ENCODE results near the gene PHACTR1.
A peak's percentile ranks its signal among the peaks of the same experiment; 100 is the strongest.

PHACTR1 gene

DNA sequence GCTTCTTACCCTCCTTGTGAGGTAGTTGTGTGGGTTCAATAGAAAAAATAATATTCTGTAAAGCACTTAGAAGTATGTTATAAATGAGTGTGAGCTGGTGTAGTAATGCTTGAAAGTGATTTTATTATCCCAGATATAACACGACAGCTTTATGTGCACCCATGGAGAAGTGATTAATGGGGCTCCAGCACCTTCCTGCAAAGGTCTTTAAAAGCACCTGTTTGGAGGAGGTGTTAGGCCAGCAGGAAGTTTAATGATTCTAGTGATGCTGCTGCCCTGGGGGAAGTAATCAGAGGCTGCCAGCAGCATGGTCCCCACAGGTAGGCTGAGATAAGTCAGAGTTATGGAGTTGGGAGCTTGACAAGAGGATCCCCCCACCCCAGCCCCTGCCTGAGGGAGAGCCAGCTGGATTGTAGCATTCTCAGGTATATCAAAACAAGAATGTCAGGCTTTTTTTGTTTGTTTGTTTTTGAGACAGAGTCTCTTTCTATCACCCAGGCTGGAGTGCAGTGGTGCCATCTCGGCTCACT is 166.3 kb downstream of the PHACTR1 start:
- Histone ChIP-seq H3K27ac (ENCODE audit: low read length) (no peak overlapping the region), H4K20me1 (ENCODE audit: insufficient read depth, low read length) (no peaks in the 10 kb centered on the region), H3K4me1 (ENCODE audit: low read length) (no peaks in the 10 kb centered on the region), H3K4me2 (ENCODE audit: low read length) (no peak overlapping the region), H3K4me3 (ENCODE audit: low read length) (no peak overlapping the region), H3K9ac (ENCODE audit: low read length) (no peak overlapping the region), H3K27me3 (ENCODE audit: low read depth, low read length) (0 out of 2 replicates have a peak, but pooled peaks cover 3% of the 10 kb centered on the region), H3K79me2 (ENCODE audit: low read length) (no peaks in the 10 kb centered on the region), H2AFZ (ENCODE audit: low read depth, low read length) (no peak overlapping the region), H3K9me3 (ENCODE audit: insufficient read depth, low read length) (no peaks in the 10 kb centered on the region), H3K36me3 (replicated peaks; ENCODE audit: low read depth, low read length) (no peaks in the 10 kb centered on the region)
- no peak for TF ChIP-seq EZH2phosphoT487 (IDR thresholded peaks at IDR 0.05; ENCODE audit: low read depth)
- TF ChIP-seq, protein P1, sequence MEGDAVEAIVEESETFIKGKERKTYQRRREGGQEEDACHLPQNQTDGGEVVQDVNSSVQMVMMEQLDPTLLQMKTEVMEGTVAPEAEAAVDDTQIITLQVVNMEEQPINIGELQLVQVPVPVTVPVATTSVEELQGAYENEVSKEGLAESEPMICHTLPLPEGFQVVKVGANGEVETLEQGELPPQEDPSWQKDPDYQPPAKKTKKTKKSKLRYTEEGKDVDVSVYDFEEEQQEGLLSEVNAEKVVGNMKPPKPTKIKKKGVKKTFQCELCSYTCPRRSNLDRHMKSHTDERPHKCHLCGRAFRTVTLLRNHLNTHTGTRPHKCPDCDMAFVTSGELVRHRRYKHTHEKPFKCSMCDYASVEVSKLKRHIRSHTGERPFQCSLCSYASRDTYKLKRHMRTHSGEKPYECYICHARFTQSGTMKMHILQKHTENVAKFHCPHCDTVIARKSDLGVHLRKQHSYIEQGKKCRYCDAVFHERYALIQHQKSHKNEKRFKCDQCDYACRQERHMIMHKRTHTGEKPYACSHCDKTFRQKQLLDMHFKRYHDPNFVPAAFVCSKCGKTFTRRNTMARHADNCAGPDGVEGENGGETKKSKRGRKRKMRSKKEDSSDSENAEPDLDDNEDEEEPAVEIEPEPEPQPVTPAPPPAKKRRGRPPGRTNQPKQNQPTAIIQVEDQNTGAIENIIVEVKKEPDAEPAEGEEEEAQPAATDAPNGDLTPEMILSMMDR (IDR thresholded peaks at IDR 0.05; ENCODE audit: low read depth, low read length) = no peak

DNA sequence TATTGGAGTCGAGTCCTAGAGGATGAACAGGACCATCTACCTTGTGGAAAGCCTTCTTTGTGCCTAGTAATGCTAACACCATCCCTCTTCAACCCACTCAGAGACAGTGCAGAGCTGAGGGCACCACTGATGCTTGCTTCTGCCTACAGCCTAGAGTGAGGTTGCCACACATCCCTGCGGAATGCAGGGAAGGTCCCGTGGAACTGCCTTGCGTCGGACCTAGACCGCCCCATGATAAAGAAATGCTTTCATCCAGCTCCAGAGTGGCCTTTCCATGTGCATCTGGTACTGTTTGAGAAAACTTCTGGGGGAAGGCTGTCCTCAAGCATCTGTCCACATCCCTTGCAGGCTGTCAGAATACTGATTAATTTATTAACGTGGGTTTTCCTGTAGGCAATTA is 168.4 kb downstream of the PHACTR1 start:
- no peak overlapping the region for H3K27ac ChIP-seq (ENCODE audit: low read length)
- H2AFZ ChIP-seq (ENCODE audit: low read depth, low read length) = no peak overlapping the region
- H3K4me3 ChIP-seq (ENCODE audit: low read length) = no peak overlapping the region
- H3K36me3 ChIP-seq (replicated peaks; ENCODE audit: low read depth, low read length) = no peaks in the 10 kb centered on the region
- H3K9ac ChIP-seq (ENCODE audit: low read length) = no peak overlapping the region
- H3K79me2 ChIP-seq (ENCODE audit: low read length) = no peaks in the 10 kb centered on the region
- H3K4me2 ChIP-seq (ENCODE audit: low read length) = no peak overlapping the region
- H3K27me3 ChIP-seq (ENCODE audit: low read depth, low read length) = 0 out of 2 replicates have a peak, but pooled peaks cover 3% of the 10 kb centered on the region
- no peaks in the 10 kb centered on the region for H3K4me1 ChIP-seq (ENCODE audit: low read length)
- H4K20me1 ChIP-seq (ENCODE audit: insufficient read depth, low read length) = no peaks in the 10 kb centered on the region
- H3K9me3 ChIP-seq (ENCODE audit: insufficient read depth, low read length) = no peaks in the 10 kb centered on the region
- TF ChIP-seq EZH2phosphoT487 (IDR thresholded peaks at IDR 0.05; ENCODE audit: low read depth) = no peak
- TF ChIP-seq, protein P1 (IDR thresholded peaks at IDR 0.05; ENCODE audit: low read depth, low read length) = no peak

DNA sequence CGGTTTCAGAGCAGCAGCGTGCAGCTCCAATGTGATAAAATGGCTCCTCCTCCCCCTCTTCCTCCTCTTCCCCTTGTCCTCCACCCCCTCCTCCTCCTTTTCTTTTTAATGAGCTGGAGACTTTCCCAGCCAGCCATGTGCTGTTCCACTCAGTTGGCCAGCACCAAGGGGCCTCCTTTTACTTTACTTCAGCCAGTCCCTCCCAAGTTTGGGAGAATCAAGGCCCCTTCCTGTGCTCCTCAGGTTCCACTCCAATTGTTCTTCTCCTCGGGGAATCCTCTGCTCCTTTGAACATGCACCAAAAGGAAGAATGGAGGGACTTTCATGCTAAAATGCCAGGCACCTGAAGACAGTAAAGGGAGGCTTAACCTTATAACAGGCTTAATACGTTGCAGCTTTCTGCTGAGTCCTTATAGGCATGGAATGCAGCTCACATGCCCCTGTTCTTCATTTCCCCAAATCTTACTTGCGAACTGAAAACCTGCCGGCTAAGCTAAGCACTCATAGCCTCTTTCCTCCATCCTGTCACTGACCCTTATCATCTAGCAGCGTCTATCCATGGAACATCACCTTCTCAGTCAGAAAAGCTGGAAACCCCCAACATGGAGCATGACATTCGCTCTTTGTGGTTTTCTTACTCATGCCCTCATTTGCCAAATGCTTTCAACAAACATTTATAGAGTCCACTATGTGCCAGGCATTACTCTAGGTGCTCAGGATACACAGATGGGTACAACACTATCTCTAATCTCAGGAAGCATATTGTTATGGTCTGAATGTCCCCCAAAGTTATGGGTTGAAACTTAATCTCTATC is 170.6 kb downstream of the PHACTR1 start:
- no peaks in the 10 kb centered on the region for H3K9me3 ChIP-seq (ENCODE audit: insufficient read depth, low read length)
- no peaks in the 10 kb centered on the region for H3K79me2 ChIP-seq (ENCODE audit: low read length)
- H3K27me3 ChIP-seq (ENCODE audit: low read depth, low read length) = 0 out of 2 replicates have a peak, but pooled peaks cover 3% of the 10 kb centered on the region
- H3K4me1 ChIP-seq (ENCODE audit: low read length) = no peaks in the 10 kb centered on the region
- no peak overlapping the region for H3K9ac ChIP-seq (ENCODE audit: low read length)
- H4K20me1 ChIP-seq (ENCODE audit: insufficient read depth, low read length) = no peaks in the 10 kb centered on the region
- no peak overlapping the region for H3K4me2 ChIP-seq (ENCODE audit: low read length)
- H3K27ac ChIP-seq (ENCODE audit: low read length) = no peak overlapping the region
- H2AFZ ChIP-seq (ENCODE audit: low read depth, low read length) = no peak overlapping the region
- no peak overlapping the region for H3K4me3 ChIP-seq (ENCODE audit: low read length)
- no peak for TF ChIP-seq EZH2phosphoT487 (IDR thresholded peaks at IDR 0.05; ENCODE audit: low read depth)
- TF ChIP-seq, protein P1 (IDR thresholded peaks at IDR 0.05; ENCODE audit: low read depth, low read length) = no peak
- H3K36me3 ChIP-seq (replicated peaks; ENCODE audit: low read depth, low read length) = no peaks in the 10 kb centered on the region

DNA sequence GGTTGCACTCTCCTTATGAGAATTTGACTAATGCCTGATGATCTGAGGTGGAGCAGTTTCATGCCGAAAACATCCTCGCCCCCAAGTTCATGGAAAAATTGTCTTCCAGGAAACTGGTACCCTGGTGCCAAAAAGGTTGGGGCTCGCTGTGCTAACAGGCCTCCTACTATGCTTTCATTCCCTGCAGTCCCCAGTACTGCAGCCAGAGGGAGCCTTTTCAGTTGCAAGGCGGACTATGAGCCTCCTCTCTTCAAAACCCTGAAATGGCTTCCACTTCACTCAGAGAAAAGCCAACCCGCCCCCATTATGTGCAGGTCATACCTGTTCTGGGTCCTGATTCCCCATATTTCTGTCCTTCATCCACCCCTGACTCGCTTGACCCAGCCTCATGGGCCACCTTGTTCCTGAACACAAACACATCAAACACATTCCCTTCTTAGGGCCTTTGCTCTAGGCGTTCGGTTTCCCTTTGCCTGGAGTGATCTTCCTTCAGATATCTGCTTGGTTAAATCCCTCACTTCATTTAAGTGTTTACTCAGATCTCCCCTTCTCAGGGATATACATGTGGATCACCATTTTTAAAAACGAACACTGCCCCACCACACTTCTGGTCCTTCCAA is 173.7 kb downstream of the PHACTR1 start:
- TF ChIP-seq EZH2phosphoT487 (IDR thresholded peaks at IDR 0.05; ENCODE audit: low read depth) = no peak
- TF ChIP-seq, protein P1 (IDR thresholded peaks at IDR 0.05; ENCODE audit: low read depth, low read length) = peak; percentile 50
- Histone ChIP-seq H4K20me1 (ENCODE audit: insufficient read depth, low read length) (no peaks in the 10 kb centered on the region), H3K9ac (ENCODE audit: low read length) (no peak overlapping the region), H3K4me3 (ENCODE audit: low read length) (no peak overlapping the region), H3K4me2 (ENCODE audit: low read length) (no peak overlapping the region), H3K27ac (ENCODE audit: low read length) (no peak overlapping the region), H3K36me3 (replicated peaks; ENCODE audit: low read depth, low read length) (no peaks in the 10 kb centered on the region), H3K9me3 (ENCODE audit: insufficient read depth, low read length) (no peaks in the 10 kb centered on the region), H3K4me1 (ENCODE audit: low read length) (no peaks in the 10 kb centered on the region), H3K27me3 (ENCODE audit: low read depth, low read length) (0 out of 2 replicates have a peak, but pooled peaks cover 3% of the 10 kb centered on the region), H3K79me2 (ENCODE audit: low read length) (no peaks in the 10 kb centered on the region), H2AFZ (ENCODE audit: low read depth, low read length) (no peak overlapping the region)

Data from OCI-LY3 (cell line).